ENCODE measurements around the gene FZD4. TPM values are rescaled to one million over a fixed set of nuclear protein-coding genes. Genes with fewer than 3 reads are reported as not detected.

The FZD4 gene
- total RNA-seq, 4 donors from 2014 or later = 220 to 537 (median 235) TPM

- no peak for TF ChIP-seq CTCF (IDR thresholded peaks at IDR 0.05)
- ATAC-seq (ENCODE audit: low FRiP score) (no peak), DNase-seq (ENCODE audit: low spot score) (no peak)
These were observed 20.7 kb downstream of the FZD4 start for GRCh38 chr11:86934582-86934900.

- ATAC-seq (ENCODE audit: low FRiP score) (no peak), DNase-seq (ENCODE audit: low spot score) (no peak)
- TF ChIP-seq CTCF (IDR thresholded peaks at IDR 0.05) = no peak
These were observed 21.2 kb downstream of the FZD4 start for GRCh38 chr11:86933891-86934581.

- ATAC-seq (ENCODE audit: low FRiP score) (no peak), DNase-seq (ENCODE audit: low spot score) (no peak)
- no peak for TF ChIP-seq CTCF (IDR thresholded peaks at IDR 0.05)
These were observed 22.0 kb downstream of the FZD4 start for GRCh38 chr11:86932924-86933875.

GRCh38 chr11:86932259-86932585 is 23.0 kb downstream of the FZD4 start:
- DNase-seq (ENCODE audit: low spot score) (no peak), ATAC-seq (ENCODE audit: low FRiP score) (no peak)
- no peak for TF ChIP-seq CTCF (IDR thresholded peaks at IDR 0.05)

- no peak for DNase-seq (ENCODE audit: low spot score)
- TF ChIP-seq CTCF (IDR thresholded peaks at IDR 0.05) = no peak
- no peak for ATAC-seq (ENCODE audit: low FRiP score)
These were observed 23.5 kb downstream of the FZD4 start for GRCh38 chr11:86931548-86932258.

GRCh38 chr11:86930957-86931547 is 24.1 kb downstream of the FZD4 start:
- TF ChIP-seq CTCF (IDR thresholded peaks at IDR 0.05) = no peak
- ATAC-seq (ENCODE audit: low FRiP score) (no peak), DNase-seq (ENCODE audit: low spot score) (no peak)
